Activated T-helper 2 cell treated with anti-CD3 and anti-CD28 coated beads, Interferon-gamma antibody, Interleukin-2, Interleukin-4, amounts not matched to agents 10 μg/mL and 5 μg/mL and 100 μg/mL, durations not matched to agents 14 hours and 24 hours and 36 hours (primary cell): Measurements from ENCODE around the gene SOX5. TPM values are rescaled to one million over a fixed set of nuclear protein-coding genes. Genes with fewer than 3 reads are reported as not detected.

Source experiments
- DNase-seq: peaks from one replicate; pipeline ENCODE4 v3.0.0; 2021; ENCODE audit warnings: low spot score
- H3K27ac Mint-ChIP-seq: one replicate; pipeline ENCODE4 v1.8.0; 2021; ENCODE audit warnings: mixed read lengths
- H3K27me3 Mint-ChIP-seq: one replicate; pipeline ENCODE4 v1.8.0; 2021; ENCODE audit warnings: low read depth, mixed read lengths
- H3K36me3 Mint-ChIP-seq: one replicate; pipeline ENCODE4 v1.8.0; 2021; ENCODE audit warnings: low read depth, mixed read lengths
- H3K4me1 Mint-ChIP-seq: one replicate; pipeline ENCODE4 v1.8.0; 2021; ENCODE audit warnings: low read depth, mixed read lengths
- H3K4me3 Mint-ChIP-seq: one replicate; pipeline ENCODE4 v1.8.0; 2021; ENCODE audit warnings: low read depth, mild to moderate bottlenecking, moderate library complexity, mixed read lengths
- H3K9me3 Mint-ChIP-seq: one replicate; pipeline ENCODE4 v1.8.0; 2021; ENCODE audit warnings: mixed read lengths
- intact Hi-C: fragments of 100-400 bp; cut with micrococcal nuclease; formaldehyde crosslinking; loops from one replicate; pipeline ENCODE4 v1.15.1; 2023
- total RNA-seq: library from RNA; stranded (reverse); gene quantifications from 2 replicates; pipeline ENCODE4 v1.2.3, GENCODE V29; 2022

SOX5 gene
- total RNA-seq, 1 donor from 2014 or later = 0.34 TPM

DNA sequence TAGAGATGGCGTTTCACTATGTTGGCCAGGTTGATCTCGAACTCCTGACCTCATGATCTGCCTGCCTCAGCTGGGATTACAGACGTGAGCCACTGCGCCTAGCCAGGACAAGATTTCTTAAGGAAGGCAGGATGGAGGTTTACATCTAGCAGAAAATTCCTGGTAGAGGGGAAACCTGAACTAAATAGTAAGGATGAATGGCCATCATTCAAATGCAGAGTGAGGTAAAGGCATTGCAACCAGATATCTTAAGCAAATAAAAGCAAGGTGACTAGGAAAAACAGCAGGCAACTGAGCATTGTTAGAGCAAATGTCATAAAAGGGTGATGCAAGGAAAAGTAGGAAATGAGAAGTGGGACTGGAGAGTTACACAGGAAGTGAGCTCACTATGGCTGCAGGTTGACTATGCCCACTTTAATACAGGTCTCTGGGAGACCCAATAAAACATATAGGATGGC lies 133.0 kb downstream of the SOX5 start:
- Mint-ChIP-seq H3K4me1 (no peaks in the 10 kb centered on the region), H3K9me3 (peaks cover 4% of the 10 kb centered on the region), H3K27me3 (no peaks in the 10 kb centered on the region), H3K27ac (no peak overlapping the region), H3K4me3 (no peak overlapping the region), H3K36me3 (no peaks in the 10 kb centered on the region)
- intact Hi-C loops = no loop called here
- DNase-seq = no peak

DNA sequence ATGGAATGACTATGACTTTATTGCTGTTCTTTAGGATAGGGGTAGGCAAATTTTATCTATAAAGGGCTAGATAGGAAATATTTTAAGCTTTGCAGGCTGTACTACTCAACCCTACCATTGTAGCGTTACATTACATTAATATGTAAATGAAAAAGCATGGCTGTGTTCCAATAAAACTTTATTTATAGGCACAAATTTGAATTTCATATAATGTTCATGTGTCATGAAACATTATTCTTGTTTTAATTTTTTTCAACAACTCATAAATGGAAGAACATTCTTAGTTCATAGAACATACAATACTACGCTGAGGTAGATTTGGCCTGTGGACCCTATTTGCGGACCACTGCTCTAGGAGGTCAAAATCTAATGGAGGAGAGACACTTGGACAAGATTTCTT lies 133.7 kb downstream of the SOX5 start:
- Mint-ChIP-seq H3K4me3 (no peak overlapping the region), H3K27ac (no peak overlapping the region), H3K4me1 (no peaks in the 10 kb centered on the region), H3K9me3 (peaks cover 4% of the 10 kb centered on the region), H3K36me3 (no peaks in the 10 kb centered on the region), H3K27me3 (no peaks in the 10 kb centered on the region)
- intact Hi-C loops = no loop called here
- no peak for DNase-seq

- Mint-ChIP-seq H3K9me3 (peaks cover 4% of the 10 kb centered on the region), H3K36me3 (no peaks in the 10 kb centered on the region), H3K4me3 (no peak overlapping the region), H3K27me3 (no peaks in the 10 kb centered on the region), H3K4me1 (no peaks in the 10 kb centered on the region), H3K27ac (no peak overlapping the region)
- DNase-seq = no peak
- intact Hi-C loops = no loop called here
Observed at GRCh38 chr12:23813206-23813605, 136.3 kb downstream of the SOX5 start.

GRCh38 chr12:23810329-23810902 lies 139.1 kb downstream of the SOX5 start:
- Mint-ChIP-seq H3K27ac (no peak overlapping the region), H3K9me3 (no peaks in the 10 kb centered on the region), H3K27me3 (no peaks in the 10 kb centered on the region), H3K4me1 (no peaks in the 10 kb centered on the region), H3K36me3 (no peaks in the 10 kb centered on the region), H3K4me3 (no peak overlapping the region)
- no peak for DNase-seq
- intact Hi-C loops = no loop called here

- DNase-seq = no peak
- Mint-ChIP-seq H3K27me3 (no peaks in the 10 kb centered on the region), H3K4me3 (no peak overlapping the region), H3K4me1 (no peaks in the 10 kb centered on the region), H3K27ac (no peak overlapping the region), H3K36me3 (no peaks in the 10 kb centered on the region), H3K9me3 (peaks cover 6% of the 10 kb centered on the region)
- intact Hi-C loops = no loop called here
Observed at GRCh38 chr12:23803540-23803939, 145.9 kb downstream of the SOX5 start.

DNA sequence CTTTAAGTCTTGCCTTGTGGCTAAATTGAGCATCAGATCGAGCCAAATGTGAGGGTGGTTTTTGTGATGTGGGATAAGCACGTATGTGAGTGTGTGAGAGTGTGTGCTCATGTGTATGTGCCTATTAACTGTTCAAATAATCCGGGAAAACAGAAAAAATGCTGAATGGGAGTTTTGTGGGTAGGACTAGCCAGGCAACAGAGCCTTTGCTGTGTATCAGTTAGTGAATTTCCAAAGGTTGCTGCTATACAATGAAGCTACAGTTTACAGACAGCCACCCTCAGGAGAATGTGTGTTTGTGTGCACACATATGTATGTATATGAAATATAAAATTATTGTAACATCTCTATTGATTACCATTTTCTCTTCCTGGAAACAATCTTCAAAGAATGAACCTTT lies 154.0 kb downstream of the SOX5 start:
- H3K27ac Mint-ChIP-seq = no peak overlapping the region
- intact Hi-C loops = no loop called here
- no peak for DNase-seq
- no peaks in the 10 kb centered on the region for H3K36me3 Mint-ChIP-seq
- no peaks in the 10 kb centered on the region for H3K27me3 Mint-ChIP-seq
- no peak overlapping the region for H3K4me3 Mint-ChIP-seq
- no peaks in the 10 kb centered on the region for H3K9me3 Mint-ChIP-seq
- H3K4me1 Mint-ChIP-seq = no peaks in the 10 kb centered on the region

GRCh38 chr12:23781118-23781517 lies 168.4 kb downstream of the SOX5 start:
- H3K9me3 Mint-ChIP-seq = no peaks in the 10 kb centered on the region
- no peak overlapping the region for H3K4me3 Mint-ChIP-seq

DNA sequence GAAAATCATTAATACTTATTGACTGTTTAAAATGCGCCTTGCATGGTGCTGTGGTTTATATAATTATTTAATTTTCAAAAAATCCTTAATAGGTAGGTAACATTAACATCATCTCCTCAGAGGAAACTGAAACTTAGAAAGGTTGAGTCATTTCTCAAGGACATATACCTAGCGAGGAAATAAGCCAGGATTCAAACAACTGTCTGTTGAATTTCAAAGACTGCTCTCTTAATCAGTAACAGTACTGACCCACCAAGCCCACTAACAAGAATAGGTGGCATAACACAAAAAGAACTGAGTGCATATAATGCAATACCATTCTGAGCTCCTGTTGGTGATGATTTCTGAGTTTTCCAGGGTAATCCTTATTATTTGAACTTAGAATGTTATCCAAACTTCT lies 174.3 kb downstream of the SOX5 start:
- no peak for DNase-seq
- intact Hi-C loops = no loop called here
- H3K36me3 Mint-ChIP-seq = no peaks in the 10 kb centered on the region
- H3K27me3 Mint-ChIP-seq = no peaks in the 10 kb centered on the region
- no peak overlapping the region for H3K4me3 Mint-ChIP-seq
- H3K4me1 Mint-ChIP-seq = no peaks in the 10 kb centered on the region
- H3K27ac Mint-ChIP-seq = no peak overlapping the region
- H3K9me3 Mint-ChIP-seq = no peaks in the 10 kb centered on the region

More at GRCh38 chr12:23781118-23781517, 168.4 kb downstream of the SOX5 start:
- Mint-ChIP-seq H3K4me1 (no peaks in the 10 kb centered on the region), H3K27ac (no peak overlapping the region), H3K27me3 (no peaks in the 10 kb centered on the region), H3K36me3 (no peaks in the 10 kb centered on the region)
- no peak for DNase-seq
- intact Hi-C loops = no loop called here

DNA sequence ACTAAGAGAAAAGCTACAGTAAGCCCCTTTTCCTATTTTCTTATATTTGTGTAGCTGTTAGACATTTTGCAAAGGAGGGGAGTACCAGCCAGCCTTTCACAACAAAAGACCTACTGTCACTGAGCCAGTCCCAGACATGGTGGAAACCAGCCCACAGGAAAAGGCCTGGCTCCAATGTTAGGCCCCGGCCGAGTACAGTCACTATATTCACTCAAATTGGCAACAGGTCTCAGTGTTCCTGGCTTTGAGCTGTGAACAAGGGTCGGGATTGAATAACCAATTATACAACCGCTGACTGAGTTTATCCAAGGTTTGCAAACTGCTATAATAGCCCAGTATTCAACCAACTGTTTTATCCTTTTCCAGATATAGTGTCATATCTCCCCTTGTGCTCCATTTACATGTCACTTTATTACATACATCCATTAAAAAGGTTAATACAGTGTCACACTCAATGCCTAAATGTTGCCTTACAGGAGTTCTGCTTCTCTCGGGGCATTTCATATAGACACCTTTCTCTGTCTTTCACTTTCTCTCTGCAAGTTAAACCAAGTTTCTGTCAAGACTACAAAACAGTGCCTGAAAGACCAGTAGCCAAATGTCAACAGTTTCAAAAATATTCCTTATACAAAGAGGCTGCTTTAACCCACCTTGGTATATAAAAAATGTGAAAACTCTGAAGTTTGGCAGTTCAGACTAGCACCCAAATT lies 178.1 kb downstream of the SOX5 start:
- no peak for DNase-seq
- Mint-ChIP-seq H3K9me3 (no peaks in the 10 kb centered on the region), H3K36me3 (no peaks in the 10 kb centered on the region), H3K4me1 (no peaks in the 10 kb centered on the region), H3K27ac (no peak overlapping the region), H3K27me3 (no peaks in the 10 kb centered on the region), H3K4me3 (no peak overlapping the region)
- intact Hi-C loops = no loop called here

DNA sequence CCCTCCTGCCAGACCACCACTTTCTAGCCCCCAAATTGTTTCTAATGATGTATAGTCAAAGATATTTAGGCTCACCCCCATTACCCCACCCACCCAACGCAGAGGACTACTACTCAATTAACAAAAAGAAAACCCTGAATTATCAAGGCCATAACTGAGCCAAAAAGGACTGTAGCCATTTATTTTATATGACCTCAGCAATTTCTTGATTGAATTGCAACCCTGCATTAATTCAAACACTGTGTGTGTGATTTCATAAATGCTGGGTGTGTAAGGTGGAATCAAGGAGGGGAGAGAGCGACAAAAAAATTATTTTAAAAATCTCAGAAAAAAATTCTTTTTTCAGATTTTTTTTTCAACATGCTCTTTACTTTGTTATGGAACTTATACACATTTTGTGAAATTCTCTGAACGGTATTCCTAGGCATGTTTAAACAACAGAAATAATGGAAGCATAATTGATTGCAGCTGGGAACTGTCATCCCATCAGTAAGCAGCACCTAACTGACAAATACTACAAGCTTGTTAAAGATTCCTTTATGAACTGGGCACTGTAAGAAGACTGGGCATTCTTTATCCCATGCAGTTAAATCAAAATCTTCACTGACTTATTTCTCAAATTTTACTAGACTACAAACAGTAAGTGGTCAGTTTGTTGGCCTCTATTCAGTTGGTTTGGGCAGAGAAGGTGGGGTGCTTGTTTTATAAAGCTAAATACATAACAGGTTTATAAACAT lies 179.1 kb downstream of the SOX5 start:
- no peaks in the 10 kb centered on the region for H3K36me3 Mint-ChIP-seq
- no peak for DNase-seq
- no peaks in the 10 kb centered on the region for H3K9me3 Mint-ChIP-seq
- intact Hi-C loops = no loop called here
- H3K4me1 Mint-ChIP-seq = no peaks in the 10 kb centered on the region
- H3K4me3 Mint-ChIP-seq = no peak overlapping the region
- no peak overlapping the region for H3K27ac Mint-ChIP-seq
- no peaks in the 10 kb centered on the region for H3K27me3 Mint-ChIP-seq

DNA sequence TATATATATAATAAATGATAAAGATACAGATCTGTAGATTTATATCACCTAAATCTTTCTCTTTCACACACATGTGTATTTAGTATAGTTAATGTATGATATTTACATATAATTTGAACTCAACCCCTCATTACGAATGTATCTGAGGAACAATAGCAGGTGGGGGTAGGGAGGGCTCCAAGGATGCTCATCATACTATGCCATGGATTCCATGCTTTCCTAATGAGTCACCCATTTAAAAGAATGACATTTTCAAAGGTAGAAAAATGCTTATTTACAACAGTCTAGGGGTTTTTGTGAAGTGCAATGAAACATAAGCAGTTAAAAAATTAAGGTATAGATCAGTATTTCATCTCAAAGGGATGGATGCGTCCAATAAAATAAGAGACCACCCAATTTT lies 181.6 kb downstream of the SOX5 start:
- intact Hi-C loops = no loop called here
- no peaks in the 10 kb centered on the region for H3K9me3 Mint-ChIP-seq
- no peaks in the 10 kb centered on the region for H3K27me3 Mint-ChIP-seq
- no peaks in the 10 kb centered on the region for H3K36me3 Mint-ChIP-seq
- no peaks in the 10 kb centered on the region for H3K4me1 Mint-ChIP-seq
- DNase-seq = no peak
- no peak overlapping the region for H3K27ac Mint-ChIP-seq
- no peak overlapping the region for H3K4me3 Mint-ChIP-seq

DNA sequence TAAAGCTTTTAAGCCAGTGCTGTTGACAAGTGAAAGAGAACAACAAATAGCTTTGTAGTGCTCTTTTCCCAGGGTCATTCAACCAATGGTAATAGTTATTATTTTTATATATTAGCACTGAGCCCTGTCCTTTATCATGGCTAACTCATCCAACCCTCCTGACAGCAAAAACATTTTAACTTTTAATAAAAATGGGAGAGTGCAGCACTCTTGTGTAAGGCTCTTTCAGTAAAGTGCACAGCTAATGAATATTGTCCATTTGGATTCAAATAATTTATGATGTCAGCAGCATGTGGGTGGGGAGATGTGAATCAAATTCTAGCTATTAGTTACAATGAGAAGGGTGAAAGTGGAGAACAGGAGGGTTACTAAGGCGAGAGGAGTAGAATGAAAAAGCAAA lies 185.7 kb downstream of the SOX5 start:
- Mint-ChIP-seq H3K4me1 (no peaks in the 10 kb centered on the region), H3K27ac (no peak overlapping the region), H3K4me3 (no peak overlapping the region), H3K9me3 (no peaks in the 10 kb centered on the region), H3K27me3 (no peaks in the 10 kb centered on the region), H3K36me3 (no peaks in the 10 kb centered on the region)
- DNase-seq = no peak
- intact Hi-C loops = no loop called here

GRCh38 chr12:23760495-23760894 lies 189.0 kb downstream of the SOX5 start:
- Mint-ChIP-seq H3K4me1 (no peaks in the 10 kb centered on the region), H3K36me3 (no peaks in the 10 kb centered on the region), H3K4me3 (no peak overlapping the region), H3K27me3 (no peaks in the 10 kb centered on the region), H3K9me3 (no peaks in the 10 kb centered on the region), H3K27ac (no peak overlapping the region)
- intact Hi-C loops = no loop called here
- DNase-seq = no peak
